K562 (cell line): Measurements from ENCODE around the gene MTSS2. TPM values are rescaled to one million over a fixed set of nuclear protein-coding genes. Genes with fewer than 3 reads are reported as not detected.

Experiments used
- ATAC-seq: fragments of 200-7000 bp; cut with Tn5 transposase; 3 replicates; pipeline ENCODE4 v1.9.1; 2020; ENCODE audit warnings: moderate library complexity
- BruUV-seq: library from RNA; stranded (reverse); fragments of 400-500 nt; replicated peaks from 2 replicates; lab custom pipeline; 2021; lab: Mats Ljungman, UMichigan
- CTCF ChIA-PET: fragments of 300-600 bp; formaldehyde crosslinking; extraction: SDS; loops from one replicate; lab custom pipeline; 2021; ENCODE audit warnings: low intra/inter-chr PET ratio; lab: Yijun Ruan, JAX
- POLR2A ChIA-PET: fragments of 300-600, 350-650 bp; sonication (Branson Sonifier 250); formaldehyde crosslinking; extraction: SDS; loops from one replicate; lab custom pipeline; 2021; ENCODE audit warnings: antibody characterized with exemption, inconsistent platforms; lab: Yijun Ruan, JAX
- DNase-seq, 4 experiments: peaks; one replicate each; pipeline versions ENCODE4 v3.0.0 to v3.0.0-alpha.2; 2011 to 2018; ENCODE audit warnings: low spot score in 3 of 4, mixed read lengths in 3 of 4; ENCODE audit errors: extremely low read depth in 1 of 4
- FAIRE-seq: peaks from 2 replicates; lab custom pipeline; 2011; peaks lifted over from hg19 to GRCh38; lab: Jason Lieb, UNC
- H2AFZ ChIP-seq: 2 replicates; pipeline ENCODE4 v1.6.0; 2011; ENCODE audit warnings: low read depth, low read length, control low read depth, inconsistent platforms
- H3K27ac ChIP-seq: fragments of 200-600 bp; 3 replicates; pipeline ENCODE4 v1.8.0; 2011; ENCODE audit warnings: low read depth, mild to moderate bottlenecking, control low read depth, inconsistent platforms, low read length, moderate library complexity, mixed read lengths; ENCODE audit errors: extremely low read depth
- H3K27me3 ChIP-seq, 2 experiments: fragments of 300-600 bp in 1 of 2; 2 replicates in 1 of 2; 3 replicates in 1 of 2; pipeline versions ENCODE4 v1.6.0 to v1.8.0; 2011; ENCODE audit warnings: inconsistent platforms in 2 of 2, low read length in 2 of 2, mild to moderate bottlenecking in 1 of 2, mixed read lengths in 1 of 2, moderate library complexity in 1 of 2; ENCODE audit not compliant: control insufficient read depth in 2 of 2, insufficient read depth in 2 of 2
- H3K36me3 ChIP-seq: fragments of 300-600 bp; 3 replicates; pipeline ENCODE4 v1.8.0; 2011; ENCODE audit warnings: mild to moderate bottlenecking, low read length, inconsistent platforms; ENCODE audit not compliant: control insufficient read depth, insufficient read depth
- H3K4me1 ChIP-seq, 2 experiments: fragments of 200-600 bp in 1 of 2; replicated peaks in 1 of 2; 2 replicates in 1 of 2; 3 replicates in 1 of 2; pipeline versions ENCODE4 v1.5.1 to v1.8.0; 2011; ENCODE audit warnings: inconsistent platforms in 2 of 2, low read length in 2 of 2, mild to moderate bottlenecking in 1 of 2, mixed read lengths in 1 of 2, moderate library complexity in 1 of 2; ENCODE audit not compliant: control insufficient read depth in 2 of 2, insufficient read depth in 2 of 2
- H3K4me2 ChIP-seq: 2 replicates; pipeline ENCODE4 v1.6.1; 2011; ENCODE audit warnings: low read length, control low read depth, inconsistent platforms, mixed read lengths; ENCODE audit not compliant: insufficient read depth
- H3K4me3 ChIP-seq: fragments of 200-600 bp; sonication (generic), shearing (Covaris generic); 2 replicates; pipeline ENCODE4 v1.5.1; 2016; ENCODE audit warnings: control low read depth, inconsistent platforms
- H3K79me2 ChIP-seq: fragments of 200-600 bp; 3 replicates; pipeline ENCODE4 v1.8.0; 2011; ENCODE audit warnings: low read length, inconsistent platforms; ENCODE audit not compliant: control insufficient read depth, insufficient read depth
- H3K9ac ChIP-seq, 2 experiments: 2 replicates each; pipeline versions ENCODE4 v1.6.0 to v1.6.1; 2011; ENCODE audit warnings: low read depth in 2 of 2, low read length in 2 of 2, control low read depth in 1 of 2, inconsistent platforms in 1 of 2, mild to moderate bottlenecking in 1 of 2, mixed read lengths in 1 of 2; ENCODE audit not compliant: insufficient read depth in 1 of 2
- H3K9me1 ChIP-seq: one replicate; pipeline ENCODE4 v1.6.0; 2011; ENCODE audit warnings: inconsistent platforms, mild to moderate bottlenecking, low read length, moderate library complexity; ENCODE audit not compliant: control insufficient read depth, insufficient read depth
- H3K9me3 ChIP-seq: replicated peaks from 2 replicates; pipeline ENCODE4 v1.5.1; 2011; ENCODE audit warnings: low read depth, low read length, inconsistent platforms; ENCODE audit not compliant: control insufficient read depth, insufficient read depth
- H4K20me1 ChIP-seq: replicated peaks from 2 replicates; pipeline ENCODE4 v1.6.1; 2011; ENCODE audit warnings: low read length, inconsistent platforms, mixed read lengths; ENCODE audit not compliant: control insufficient read depth, insufficient read depth
- RBFOX2 ChIP-seq: fragments of 200-400 bp; formaldehyde crosslinking; IDR thresholded peaks from 2 replicates; pipeline ENCODE4 v1.6.1; 2017; ENCODE audit warnings: low read depth, mild to moderate bottlenecking, low read length, moderate library complexity
- ZNF212 ChIP-seq: fragments of 450-650 bp; formaldehyde crosslinking; IDR thresholded peaks from 2 replicates; pipeline ENCODE4 v1.4.0; 2020; ENCODE audit warnings: mild to moderate bottlenecking
- ZNF780A ChIP-seq: fragments of 250-450 bp; sonication (Bioruptor Pico); IDR thresholded peaks from 2 replicates; pipeline ENCODE4 v1.5.0; 2021; ENCODE audit warnings: mild to moderate bottlenecking
- whole genome bisulfite sequencing: fragments of 100-300 bp; shearing (Covaris generic); methylation state at CpG from one replicate; pipeline ENCODE4 v1.1.6; 2016; ENCODE audit warnings: low coverage, mixed read lengths; ENCODE audit not compliant: insufficient coverage; ENCODE audit errors: missing lambda C conversion rate; 5-methylcytosine and 5-hydroxymethylcytosine counted together
- in situ Hi-C: fragments of 300-500 bp; cut with MboI; formaldehyde crosslinking; loops from 4 replicates; pipeline ENCODE4 v1.15.0; 2018; ENCODE audit warnings: inconsistent platforms, mixed read lengths
- intact Hi-C: fragments of 100-400 bp; cut with micrococcal nuclease; formaldehyde crosslinking; loops from 2 replicates; pipeline ENCODE4 v1.14.2; 2022
- polyA plus RNA-seq, 8 experiments: library from polyadenylated mRNA; depleted of rRNA in 4 of 8; stranded (reverse) in 5 of 8; unstranded in 3 of 8; fragments of >200 nt; fragmentation: Nextera tagmentation in 2 of 8; fragmentation: Illumina TruSeq in 1 of 8; extraction: Ambion mirVana in 2 of 8; extraction: Trizol in 1 of 8; gene quantifications; 2 replicates each; pipeline versions ENCODE4 v1.2.1 to v1.2.3, GENCODE V29; 2011 to 2014; ENCODE audit warnings: inconsistent platforms in 1 of 8, missing spikeins in 1 of 8
- total RNA-seq, 7 experiments: library from RNA; depleted of rRNA in 6 of 7; stranded (reverse); fragments of >200 nt in 6 of 7; fragmentation: Illumina TruSeq in 2 of 7; extraction: Trizol in 2 of 7; gene quantifications; 2 replicates each; pipeline versions ENCODE4 v1.2.1 to v1.2.3, GENCODE V29; 2011 to 2021; ENCODE audit warnings: low replicate concordance in 1 of 7

Gene MTSS2
- total and polyA plus RNA-seq, 9 of the 15 experiments (the other 6 are each of a cell fraction or from before 2014, with no cell fraction given) = 0.11 to 60.3 (median 16.9) TPM

DNA sequence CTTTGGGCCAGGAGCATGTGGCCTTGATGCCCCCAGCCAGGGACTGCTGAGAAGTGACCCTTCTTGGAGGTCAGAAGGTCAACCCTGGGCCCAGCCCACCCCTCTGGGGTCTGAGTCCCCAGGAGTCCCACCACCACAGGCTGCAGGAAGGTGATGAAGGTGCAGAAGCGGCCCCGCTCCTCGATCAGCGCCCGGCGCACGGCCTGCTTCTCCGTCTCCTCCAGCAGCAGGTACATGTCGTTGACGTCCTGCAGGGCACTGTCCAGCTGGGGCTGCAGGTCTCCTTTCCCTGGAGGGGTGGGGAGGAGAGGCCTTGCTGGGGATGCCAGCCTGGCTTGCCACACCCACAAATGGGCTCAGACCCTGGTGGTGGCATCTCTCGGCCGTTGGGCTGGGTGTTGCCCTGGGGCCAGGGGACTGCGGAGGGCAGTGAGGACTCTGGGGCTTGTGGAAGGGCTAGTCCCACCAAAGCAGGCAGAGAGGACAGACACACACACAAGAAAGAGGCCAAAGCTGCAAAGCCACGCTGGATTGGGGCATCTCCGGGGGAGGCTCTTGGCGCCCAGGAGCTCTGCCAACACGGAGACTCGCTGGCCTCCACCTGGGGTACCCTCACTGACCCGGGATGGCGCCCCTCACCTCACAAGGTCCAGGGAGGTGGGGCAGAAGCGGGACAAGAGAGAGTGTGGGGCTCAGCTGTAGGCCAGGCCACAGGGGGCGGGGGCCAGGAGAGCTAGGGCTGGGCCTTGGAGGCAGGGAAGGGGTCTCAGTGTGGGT, 7.5 kb downstream of the MTSS2 start:
- Histone ChIP-seq H3K4me2 (no peak overlapping the region), H4K20me1 (peaks cover 11% of the 10 kb centered on the region; the same call in 1 of the 2 replicates), H3K9me3 (no peaks in the 10 kb centered on the region), H2AFZ (no peak overlapping the region), H3K9me1 (no peaks in the 10 kb centered on the region), H3K27me3 (no peaks in the 10 kb centered on the region), H3K4me1 (peaks cover 0 to 37% of the 10 kb centered on the region in 2 experiments; a peak in 2 of 5 replicates), H3K9ac (peak overlapping the region in 1 of 2 experiments; percentile 40; a peak in 1 of 4 replicates), H3K4me3 (no peak overlapping the region), H3K79me2 (peaks cover 26% of the 10 kb centered on the region), H3K27ac (no peak overlapping the region), H3K36me3 (peaks cover 91% of the 10 kb centered on the region; the same call in 2 of the 3 replicates)
- POLR2A ChIA-PET = interaction anchor here (0.7 to 1.6 kb wide), 3 partner anchors 12 to 113 kb away, joined by 3 to 4 read pairs (median 3); no protein-coding TSS in a partner anchor
- ATAC-seq (no peak), FAIRE-seq (no peak), DNase-seq (no peak)
- no TSS peak for BruUV-seq
- in situ Hi-C loops = no loop called here
- WGBS = 95% methylated on average over 18 of the region's 22 CpGs
- TF ChIP-seq ZNF212 (CRISPR knock-in tag) (no peak), RBFOX2 (peak; percentile 33; the same call in 1 of the 2 replicates), ZNF780A (CRISPR knock-in tag) (no peak)
- CTCF ChIA-PET = interaction anchor here (0.7 kb wide), 1 partner anchor 92 kb away, joined by 7 read pairs; no protein-coding TSS in a partner anchor
- intact Hi-C loops = no loop called here
